ENCODE measurements around the gene ART5. TPM values are rescaled to one million over a fixed set of nuclear protein-coding genes. Genes with fewer than 3 reads are reported as not detected.

Gene ART5
- total and polyA plus RNA-seq, 9 of the 15 experiments (the other 6 are each of a cell fraction or from before 2014, with no cell fraction given), result 0.08 to 0.59 (median 0.33) TPM

DNA sequence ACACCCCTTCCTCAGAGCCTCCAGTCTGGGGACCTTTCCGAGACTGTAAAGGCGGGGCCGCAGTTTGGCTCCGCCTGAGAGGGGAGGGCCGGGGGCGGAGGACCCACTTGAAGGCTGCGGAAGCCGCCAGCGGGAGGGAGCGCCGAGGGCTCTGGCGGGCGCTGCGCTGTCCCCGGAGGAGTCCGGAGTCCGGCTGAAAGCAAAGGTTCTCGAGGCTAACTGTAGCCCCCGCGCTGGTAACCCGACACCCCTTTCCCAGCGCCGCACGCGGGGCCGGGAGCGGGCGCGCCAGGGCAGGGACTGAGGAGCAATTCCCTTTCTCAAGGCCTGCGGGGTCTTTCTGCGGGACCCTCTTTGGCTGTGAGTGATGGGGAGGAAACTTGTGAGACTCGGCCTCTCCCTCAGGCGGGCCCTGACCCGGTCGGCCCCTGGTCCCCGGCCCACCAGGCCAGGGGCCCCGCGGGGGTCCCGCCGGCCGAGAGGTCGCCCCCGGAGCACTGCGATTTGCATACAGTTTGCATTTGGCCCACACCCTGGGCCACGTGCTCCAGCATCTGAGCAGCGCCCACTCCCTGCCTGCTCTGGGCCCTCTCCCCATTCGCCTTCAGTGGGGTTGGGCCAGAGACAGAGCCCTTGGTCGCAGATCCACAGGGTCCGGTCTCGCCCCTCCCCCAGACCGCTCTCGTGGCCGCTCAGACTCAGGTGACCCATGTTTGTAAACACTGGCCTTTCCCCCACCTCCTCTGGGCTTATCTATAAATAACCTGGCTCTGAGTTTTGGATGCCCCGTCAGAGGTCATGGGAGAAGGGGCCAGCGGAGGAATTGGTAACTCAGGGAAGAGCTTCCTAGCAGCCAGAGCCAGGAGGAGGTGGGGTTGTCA is 519 bp upstream of the ART5 start (continued):
- TF ChIP-seq EGR1 (conservative IDR thresholded peaks at IDR 0.05) (peak; percentile 58), COPS2 (conservative IDR thresholded peaks at IDR 0.05) (no peak), BCL6 (CRISPR knock-in tag; IDR thresholded peaks at IDR 0.05) (no peak), ZNF79 (CRISPR knock-in tag; IDR thresholded peaks at IDR 0.05; ENCODE audit: low read depth) (no peak), ZSCAN29 (IDR thresholded peaks at IDR 0.05) (no peak), NEUROD1 (IDR thresholded peaks at IDR 0.05; ENCODE audit: borderline replicate concordance, low read depth, low read length, partially characterized antibody) (peak; percentile 40), ZNF717 (CRISPR knock-in tag; IDR thresholded peaks at IDR 0.05) (no peak), SRF (CRISPR knock-in tag; IDR thresholded peaks at IDR 0.05) (no peak), ELF2 (CRISPR knock-in tag; IDR thresholded peaks at IDR 0.05) (no peak), ZNF551 (CRISPR knock-in tag; IDR thresholded peaks at IDR 0.05) (no peak), ZC3H11A (IDR thresholded peaks at IDR 0.05; ENCODE audit: low read depth, low read length) (no peak), FOXM1 (IDR thresholded peaks at IDR 0.05; ENCODE audit: low read depth) (no peak), FOXM1 (CRISPR knock-in tag; IDR thresholded peaks at IDR 0.05; ENCODE audit: low read depth) (no peak), ZNF445 (CRISPR knock-in tag; IDR thresholded peaks at IDR 0.05; ENCODE audit: low read depth) (no peak), ZBTB7A (IDR thresholded peaks at IDR 0.05; ENCODE audit: borderline replicate concordance, control insufficient read depth, low read depth, low read length) (peak; percentile 93), KAT8 (IDR thresholded peaks at IDR 0.05; ENCODE audit: low read depth) (no peak), NCOA2 (IDR thresholded peaks at IDR 0.05; ENCODE audit: partially characterized antibody in 2 of 2) (no peak), FIP1L1 (IDR thresholded peaks at IDR 0.05; ENCODE audit: low read depth, low read length, poor library complexity, severe bottlenecking) (peak; percentile 35), DDX20 (tag; IDR thresholded peaks at IDR 0.05; ENCODE audit: low read depth) (no peak)
- TF ChIP-seq, protein P1, sequence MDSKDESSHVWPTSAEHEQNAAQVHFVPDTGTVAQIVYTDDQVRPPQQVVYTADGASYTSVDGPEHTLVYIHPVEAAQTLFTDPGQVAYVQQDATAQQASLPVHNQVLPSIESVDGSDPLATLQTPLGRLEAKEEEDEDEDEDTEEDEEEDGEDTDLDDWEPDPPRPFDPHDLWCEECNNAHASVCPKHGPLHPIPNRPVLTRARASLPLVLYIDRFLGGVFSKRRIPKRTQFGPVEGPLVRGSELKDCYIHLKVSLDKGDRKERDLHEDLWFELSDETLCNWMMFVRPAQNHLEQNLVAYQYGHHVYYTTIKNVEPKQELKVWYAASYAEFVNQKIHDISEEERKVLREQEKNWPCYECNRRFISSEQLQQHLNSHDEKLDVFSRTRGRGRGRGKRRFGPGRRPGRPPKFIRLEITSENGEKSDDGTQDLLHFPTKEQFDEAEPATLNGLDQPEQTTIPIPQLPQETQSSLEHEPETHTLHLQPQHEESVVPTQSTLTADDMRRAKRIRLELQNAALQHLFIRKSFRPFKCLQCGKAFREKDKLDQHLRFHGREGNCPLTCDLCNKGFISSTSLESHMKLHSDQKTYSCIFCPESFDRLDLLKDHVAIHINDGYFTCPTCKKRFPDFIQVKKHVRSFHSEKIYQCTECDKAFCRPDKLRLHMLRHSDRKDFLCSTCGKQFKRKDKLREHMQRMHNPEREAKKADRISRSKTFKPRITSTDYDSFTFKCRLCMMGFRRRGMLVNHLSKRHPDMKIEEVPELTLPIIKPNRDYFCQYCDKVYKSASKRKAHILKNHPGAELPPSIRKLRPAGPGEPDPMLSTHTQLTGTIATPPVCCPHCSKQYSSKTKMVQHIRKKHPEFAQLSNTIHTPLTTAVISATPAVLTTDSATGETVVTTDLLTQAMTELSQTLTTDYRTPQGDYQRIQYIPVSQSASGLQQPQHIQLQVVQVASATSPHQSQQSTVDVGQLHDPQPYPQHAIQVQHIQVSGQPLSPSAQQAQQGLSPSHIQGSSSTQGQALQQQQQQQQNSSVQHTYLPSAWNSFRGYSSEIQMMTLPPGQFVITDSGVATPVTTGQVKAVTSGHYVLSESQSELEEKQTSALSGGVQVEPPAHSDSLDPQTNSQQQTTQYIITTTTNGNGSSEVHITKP (IDR thresholded peaks at IDR 0.05; ENCODE audit: partially characterized antibody), result no peak
- TF ChIP-seq, protein P2, sequence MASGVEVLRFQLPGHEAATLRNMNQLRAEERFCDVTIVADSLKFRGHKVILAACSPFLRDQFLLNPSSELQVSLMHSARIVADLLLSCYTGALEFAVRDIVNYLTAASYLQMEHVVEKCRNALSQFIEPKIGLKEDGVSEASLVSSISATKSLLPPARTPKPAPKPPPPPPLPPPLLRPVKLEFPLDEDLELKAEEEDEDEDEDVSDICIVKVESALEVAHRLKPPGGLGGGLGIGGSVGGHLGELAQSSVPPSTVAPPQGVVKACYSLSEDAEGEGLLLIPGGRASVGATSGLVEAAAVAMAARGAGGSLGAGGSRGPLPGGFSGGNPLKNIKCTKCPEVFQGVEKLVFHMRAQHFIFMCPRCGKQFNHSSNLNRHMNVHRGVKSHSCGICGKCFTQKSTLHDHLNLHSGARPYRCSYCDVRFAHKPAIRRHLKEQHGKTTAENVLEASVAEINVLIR (CRISPR knock-in tag; IDR thresholded peaks at IDR 0.05), result no peak
- TF ChIP-seq, protein P3, sequence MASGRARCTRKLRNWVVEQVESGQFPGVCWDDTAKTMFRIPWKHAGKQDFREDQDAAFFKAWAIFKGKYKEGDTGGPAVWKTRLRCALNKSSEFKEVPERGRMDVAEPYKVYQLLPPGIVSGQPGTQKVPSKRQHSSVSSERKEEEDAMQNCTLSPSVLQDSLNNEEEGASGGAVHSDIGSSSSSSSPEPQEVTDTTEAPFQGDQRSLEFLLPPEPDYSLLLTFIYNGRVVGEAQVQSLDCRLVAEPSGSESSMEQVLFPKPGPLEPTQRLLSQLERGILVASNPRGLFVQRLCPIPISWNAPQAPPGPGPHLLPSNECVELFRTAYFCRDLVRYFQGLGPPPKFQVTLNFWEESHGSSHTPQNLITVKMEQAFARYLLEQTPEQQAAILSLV (tag; IDR thresholded peaks at IDR 0.05), result no peak
- TF ChIP-seq, protein P4, sequence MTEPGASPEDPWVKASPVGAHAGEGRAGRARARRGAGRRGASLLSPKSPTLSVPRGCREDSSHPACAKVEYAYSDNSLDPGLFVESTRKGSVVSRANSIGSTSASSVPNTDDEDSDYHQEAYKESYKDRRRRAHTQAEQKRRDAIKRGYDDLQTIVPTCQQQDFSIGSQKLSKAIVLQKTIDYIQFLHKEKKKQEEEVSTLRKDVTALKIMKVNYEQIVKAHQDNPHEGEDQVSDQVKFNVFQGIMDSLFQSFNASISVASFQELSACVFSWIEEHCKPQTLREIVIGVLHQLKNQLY (CRISPR knock-in tag; conservative IDR thresholded peaks at IDR 0.05), result no peak
